IMR-90 (cell line): ENCODE data around the gene GPR135. TPM values are rescaled to one million over a fixed set of nuclear protein-coding genes. Genes with fewer than 3 reads are reported as not detected.

Experiments used
- ATAC-seq: fragments of 200-7000 bp; cut with Tn5 transposase; 2 replicates; pipeline ENCODE4 v1.9.1; 2020; ENCODE audit warnings: low read depth, mild to moderate bottlenecking, moderate library complexity
- BruUV-seq: library from RNA; stranded (reverse); fragments of 400-500 nt; replicated peaks from 2 replicates; lab custom pipeline; 2021; lab: Mats Ljungman, UMichigan
- CTCF ChIA-PET: fragments of 300-600 bp; formaldehyde crosslinking; extraction: SDS; loops from one replicate; lab custom pipeline; 2021; ENCODE audit warnings: antibody characterized with exemption; lab: Yijun Ruan, JAX
- POLR2A ChIA-PET: fragments of 300-600 bp; sonication (Branson Sonifier 250); formaldehyde crosslinking; loops from one replicate; lab custom pipeline; 2022; ENCODE audit warnings: antibody characterized with exemption; ENCODE audit not compliant: unreplicated experiment; lab: Charles Lee
- DNase-seq: peaks from one replicate; pipeline ENCODE4 v3.0.0; 2013
- H2AFZ ChIP-seq: replicated peaks from 2 replicates; pipeline ENCODE3; 2013; ENCODE audit warnings: low read length, mild to moderate bottlenecking; ENCODE audit not compliant: poor library complexity
- H2AK5ac ChIP-seq: 2 replicates; pipeline ENCODE4 v1.6.1; 2013; ENCODE audit warnings: low read depth, low read length, inconsistent platforms
- H2AK9ac ChIP-seq: replicated peaks from 2 replicates; pipeline ENCODE3; 2013; ENCODE audit warnings: mild to moderate bottlenecking, low read depth, low read length, moderate library complexity; ENCODE audit not compliant: poor library complexity
- H2BK120ac ChIP-seq: 2 replicates; pipeline ENCODE4 v1.6.1; 2013; ENCODE audit warnings: low read depth, low read length, inconsistent platforms
- H2BK15ac ChIP-seq: 3 replicates; pipeline ENCODE4 v1.6.1; 2013; ENCODE audit warnings: low read depth, low read length, inconsistent platforms
- H2BK20ac ChIP-seq: 2 replicates; pipeline ENCODE4 v1.6.1; 2013; ENCODE audit warnings: low read depth, mild to moderate bottlenecking, inconsistent platforms, low read length, moderate library complexity
- H2BK5ac ChIP-seq: 2 replicates; pipeline ENCODE4 v1.6.1; 2013; ENCODE audit warnings: mild to moderate bottlenecking, low read depth, low read length, inconsistent platforms; ENCODE audit not compliant: poor library complexity, severe bottlenecking
- H3K14ac ChIP-seq: replicated peaks from 2 replicates; pipeline ENCODE4 v1.6.1; 2013; ENCODE audit warnings: low read depth, low read length, inconsistent platforms
- H3K18ac ChIP-seq: 2 replicates; pipeline ENCODE4 v1.6.1; 2013; ENCODE audit warnings: low read depth, low read length, control low read depth
- H3K23ac ChIP-seq: 2 replicates; pipeline ENCODE4 v1.6.1; 2013; ENCODE audit warnings: low read depth, low read length, inconsistent platforms
- H3K27ac ChIP-seq: 2 replicates; pipeline ENCODE4 v1.5.1; 2013; ENCODE audit warnings: mild to moderate bottlenecking, control low read depth, low read length; ENCODE audit not compliant: insufficient read depth
- H3K27me3 ChIP-seq: 2 replicates; pipeline ENCODE4 v1.6.1; 2013; ENCODE audit warnings: low read length; ENCODE audit not compliant: control insufficient read depth, insufficient read depth
- H3K36me3 ChIP-seq: 2 replicates; pipeline ENCODE4 v1.6.1; 2013; ENCODE audit warnings: low read length, mixed read lengths; ENCODE audit not compliant: control insufficient read depth, insufficient read depth
- H3K4ac ChIP-seq: 2 replicates; pipeline ENCODE4 v1.6.1; 2013; ENCODE audit warnings: low read depth, low read length, inconsistent platforms
- H3K4me1 ChIP-seq: 2 replicates; pipeline ENCODE4 v1.6.1; 2013; ENCODE audit warnings: low read length, mixed read lengths; ENCODE audit not compliant: control insufficient read depth, insufficient read depth
- H3K4me2 ChIP-seq: 2 replicates; pipeline ENCODE4 v1.6.1; 2013; ENCODE audit warnings: low read depth, mild to moderate bottlenecking, control low read depth, low read length, moderate library complexity
- H3K4me3 ChIP-seq: 2 replicates; pipeline ENCODE4 v1.5.1; 2013; ENCODE audit warnings: low read depth, mild to moderate bottlenecking, control low read depth, low read length, moderate library complexity; ENCODE audit not compliant: insufficient read depth
- H3K56ac ChIP-seq: 2 replicates; pipeline ENCODE4 v1.6.1; 2013; ENCODE audit warnings: low read length, inconsistent platforms; ENCODE audit not compliant: insufficient read depth; ENCODE audit errors: extremely low read depth
- H3K79me1 ChIP-seq, 2 experiments: 2 replicates each; pipeline ENCODE4 v1.6.1; 2013; ENCODE audit warnings: low read length in 2 of 2, inconsistent platforms in 1 of 2, low read depth in 1 of 2
- H3K9ac ChIP-seq: 2 replicates; pipeline ENCODE4 v1.6.1; 2013; ENCODE audit warnings: low read depth, low read length, control low read depth
- H3K9me1 ChIP-seq: 2 replicates; pipeline ENCODE4 v1.6.1; 2013; ENCODE audit warnings: low read length, inconsistent platforms; ENCODE audit not compliant: insufficient read depth
- H3K9me3 ChIP-seq: 2 replicates; pipeline ENCODE4 v1.6.1; 2013; ENCODE audit warnings: low read length; ENCODE audit not compliant: control insufficient read depth, insufficient read depth
- H4K20me1 ChIP-seq: 2 replicates; pipeline ENCODE4 v1.6.1; 2013; ENCODE audit warnings: low read length, inconsistent platforms; ENCODE audit not compliant: insufficient read depth
- H4K5ac ChIP-seq: 2 replicates; pipeline ENCODE4 v1.6.1; 2013; ENCODE audit warnings: mild to moderate bottlenecking, low read depth, low read length, control low read depth
- H4K8ac ChIP-seq, 2 experiments: 2 replicates each; pipeline ENCODE4 v1.6.1; 2013; ENCODE audit warnings: low read depth in 2 of 2, low read length in 2 of 2, control low read depth in 1 of 2, inconsistent platforms in 1 of 2
- H4K91ac ChIP-seq: 2 replicates; pipeline ENCODE4 v1.6.1; 2013; ENCODE audit warnings: low read depth, low read length, inconsistent platforms; ENCODE audit not compliant: insufficient read depth
- MAZ ChIP-seq: IDR thresholded peaks from 2 replicates; pipeline ENCODE4 v1.6.1; 2012; ENCODE audit warnings: low read depth, mild to moderate bottlenecking, low read length, improper control_type of control experiment, moderate library complexity, borderline replicate concordance
- MXI1 ChIP-seq: IDR thresholded peaks from 2 replicates; pipeline ENCODE4 v1.6.1; 2012; ENCODE audit warnings: low read depth, mild to moderate bottlenecking, low read length, moderate library complexity, borderline replicate concordance
- USF2 ChIP-seq: fragments of 150-350 bp; IDR thresholded peaks from 2 replicates; pipeline ENCODE4 v1.6.1; 2017; ENCODE audit warnings: mild to moderate bottlenecking, antibody characterized with exemption, low read length, low read depth
- WGBS, 2 experiments: methylation state at CpG; one replicate each; pipeline versions ENCODE4 v1.1.5 to v1.1.7; 2013; ENCODE audit warnings: missing lambda C conversion rate in 2 of 2; ENCODE audit not compliant: insufficient read length in 1 of 2; ENCODE audit errors: extremely low coverage in 2 of 2; 5-methylcytosine and 5-hydroxymethylcytosine counted together
- dilution Hi-C: fragments of 300-500 bp; cut with HindIII; formaldehyde crosslinking; loops from one replicate; pipeline ENCODE4 v1.14.3; 2018; ENCODE audit warnings: low sequenced_read_pairs; ENCODE audit not compliant: unreplicated experiment
- in situ Hi-C: fragments of 300-500 bp; cut with MboI; formaldehyde crosslinking; loops from 3 replicates; pipeline ENCODE4 v1.14.3; 2019; ENCODE audit warnings: low sequenced_read_pairs, inconsistent platforms, mixed read lengths
- intact Hi-C: fragments of 100-400 bp; cut with micrococcal nuclease; formaldehyde crosslinking; loops from 2 replicates; pipeline ENCODE4 v1.10.0; 2022
- polyA plus RNA-seq, 3 experiments: library from polyadenylated mRNA; depleted of rRNA; stranded (reverse); fragments of >200 nt; gene quantifications; 2 replicates each; pipeline ENCODE4 v1.2.3, GENCODE V29; 2012; ENCODE audit warnings: low replicate concordance in 1 of 3
- total RNA-seq: library from RNA; depleted of rRNA; stranded (reverse); fragments of >200 nt; gene quantifications from 2 replicates; pipeline ENCODE4 v1.2.3, GENCODE V29; 2012

GPR135 gene
- total and polyA plus RNA-seq, 2 of the 4 experiments (the other 2 are of a cell fraction), result 1.3 to 2.4 TPM

GRCh38 chr14:59464486-59465315, 479 bp downstream of the GPR135 start:
- DNase-seq (peak; percentile 56), ATAC-seq (peak; percentile 86)
- H4K20me1 ChIP-seq, result peaks cover 22% of the 10 kb centered on the region; the same call in 1 of the 2 replicates
- dilution Hi-C loops (no loop called here), intact Hi-C loops (no loop called here), in situ Hi-C loops (loop anchor here (25.0 kb wide), 2 partner anchors 827 to 977 kb away; partner anchors contain the start of gene DACT1)
- H3K4me1 ChIP-seq, result peaks cover 6% of the 10 kb centered on the region
- no peak overlapping the region; the same call in 1 of the 2 replicates for H3K9ac ChIP-seq
- peak overlapping the region; percentile 38 for H3K4me3 ChIP-seq
- H2BK15ac ChIP-seq, result no peak overlapping the region
- peak overlapping the region; percentile 64 for H3K4ac ChIP-seq
- H3K27me3 ChIP-seq, result no peaks in the 10 kb centered on the region
- WGBS, 2 experiments, result 1% methylated on average over 48 of the region's 105 CpGs; no CpG with 5 or more reads in 1 of the 2 experiments
- ChIA-PET POLR2A (no interaction called here), CTCF (no interaction called here)
- H3K27ac ChIP-seq, result peak overlapping the region; percentile 24; the same call in 1 of the 2 replicates
- peak overlapping the region; percentile 89 for H2AK9ac ChIP-seq
- TF ChIP-seq MAZ (peak; percentile 60; the same call in 1 of the 2 replicates), USF2 (no peak), MXI1 (peak; percentile 40)
- H2AFZ ChIP-seq, result peak overlapping the region; percentile 92
- H3K18ac ChIP-seq, result no peak overlapping the region
- H4K8ac ChIP-seq, result peak overlapping the region; percentile 15 to 62; a peak in 2 of 4 replicates
- H3K23ac ChIP-seq, result no peak overlapping the region
- no peak overlapping the region; the same call in 1 of the 2 replicates for H4K91ac ChIP-seq
- no peaks in the 10 kb centered on the region for H3K9me3 ChIP-seq
- peak overlapping the region; percentile 74 for H3K4me2 ChIP-seq
- H2AK5ac ChIP-seq, result 0 out of 2 replicates have a peak overlapping the region, but pooled peaks have one; percentile 15
- peaks cover 12 to 23% of the 10 kb centered on the region in 2 experiments for H3K79me1 ChIP-seq
- no TSS peak for BruUV-seq
- H2BK5ac ChIP-seq, result no peak overlapping the region
- peaks cover 16% of the 10 kb centered on the region for H3K36me3 ChIP-seq
- H2BK120ac ChIP-seq, result no peak overlapping the region
- no peak overlapping the region for H3K56ac ChIP-seq
- H2BK20ac ChIP-seq, result no peak overlapping the region
- H4K5ac ChIP-seq, result no peak overlapping the region
- no peak overlapping the region for H3K14ac ChIP-seq
- peaks cover 10% of the 10 kb centered on the region; the same call in 1 of the 2 replicates for H3K9me1 ChIP-seq
